ENCODE results near the gene SLC13A3. TPM values are rescaled to one million over a fixed set of nuclear protein-coding genes. Genes with fewer than 3 reads are reported as not detected.
A peak's percentile ranks its signal among the peaks of the same experiment; 100 is the strongest.

SLC13A3 gene
- total RNA-seq, 4 donors from 2014 or later: 0.34 to 1.5 (median 1.0) TPM

GRCh38 chr20:46512943-46513844 is 138.1 kb downstream of the SLC13A3 start, which contains the start of gene ZNF334:
Gene ZNF334, minus strand, starts transcription at chr20:46513559. Its CDS starts 1,457 bp downstream, at chr20:46512102.
- no peak for TF ChIP-seq CTCF (IDR thresholded peaks at IDR 0.05)
- TF ChIP-seq POLR2A (IDR thresholded peaks at IDR 0.05): no peak
- Histone ChIP-seq H3K36me3 (no peaks in the 10 kb centered on the region), H3K4me1 (peaks cover 0 to 15% (median 0%) of the 10 kb centered on the region in 3 donors), H3K4me3 (peak within 1 kb of the TSS; percentile 42 to 66 (median 55)), H3K27me3 (peaks cover 0 to 38% (median 0%) of the 10 kb centered on the region in 4 donors), H3K27ac (peak within 1 kb of the TSS in 3 of 4 donors; percentile 14 to 45 (median 36)), H3K9me3 (no peaks in the 10 kb centered on the region)
- no peak for DNase-seq
- intact Hi-C loops (cut with DNase I): no loop called here
- WGBS, 2 donors: 10% methylated on average over 13 to 34 of the region's 49 CpGs

DNA sequence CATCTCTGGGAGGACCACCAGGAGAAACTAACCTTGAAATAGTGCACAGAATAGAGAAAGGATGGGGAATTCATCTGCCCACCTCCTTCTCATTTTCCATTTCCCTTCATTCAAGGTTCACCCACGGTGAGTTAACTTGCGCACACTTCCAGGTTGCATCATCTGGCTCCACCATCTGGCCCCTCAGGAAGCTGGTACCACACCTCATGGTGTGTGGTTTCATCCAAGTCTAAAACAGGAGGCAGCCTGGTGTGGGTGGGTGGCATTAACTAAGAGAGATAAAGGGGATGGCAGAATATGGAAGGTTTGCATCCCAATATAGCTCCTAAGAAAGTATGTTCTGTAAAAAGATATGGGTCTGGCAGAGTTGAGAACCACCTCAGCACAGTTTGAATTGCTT is 141.7 kb downstream of the SLC13A3 start:
- H3K27me3 ChIP-seq: peaks cover 0 to 6% (median 0%) of the 10 kb centered on the region in 4 donors
- no peaks in the 10 kb centered on the region for H3K36me3 ChIP-seq
- no peak overlapping the region for H3K4me3 ChIP-seq
- TF ChIP-seq POLR2A (IDR thresholded peaks at IDR 0.05) (no peak), CTCF (IDR thresholded peaks at IDR 0.05) (no peak)
- WGBS, 2 donors: 61 to 64% methylated on average over 2 of the region's 2 CpGs
- DNase-seq: no peak
- intact Hi-C loops (cut with DNase I): no loop called here
- H3K9me3 ChIP-seq: no peaks in the 10 kb centered on the region
- peaks cover 0 to 15% (median 0%) of the 10 kb centered on the region in 3 donors for H3K4me1 ChIP-seq
- H3K27ac ChIP-seq: no peak overlapping the region

Other genes starting within 250 kb of the SLC13A3 start
- gene ELMO2, start 244.8 kb downstream of the SLC13A3 start, total RNA-seq: 10 to 100 TPM; 27.5 to 38.0 (median 37.0) TPM
- gene ZNF334, start 137.9 kb downstream of the SLC13A3 start, total RNA-seq: 1 to 10 TPM in 2 of 4 donors, under 1 TPM in 2; 0.27 to 1.1 (median 0.90) TPM
- gene OCSTAMP, start 100.8 kb downstream of the SLC13A3 start, total RNA-seq: not detected
- 10 to 100 TPM; 14.3 to 20.2 (median 17.1) TPM for gene TP53RK, start 38.0 kb upstream of the SLC13A3 start, total RNA-seq
- gene SLC2A10, start 58.2 kb upstream of the SLC13A3 start, total RNA-seq: 1 to 10 TPM; 3.1 to 6.7 (median 5.4) TPM
- 10 to 100 TPM in 3 of 4 donors, 1 to 10 TPM in 1; 9.7 to 22.1 (median 14.3) TPM for gene EYA2, start 243.4 kb upstream of the SLC13A3 start, total RNA-seq